Embryonic facial prominence (tissue), 1 donor: ENCODE data around the gene RPS14.
A peak's percentile ranks its signal among the peaks of the same experiment; 100 is the strongest.

Experiments
- DNase-seq: peaks from one replicate; pipeline ENCODE4 v3.0.0-alpha.2; 2016; ENCODE audit errors: extremely low spot score

RPS14 gene

GRCh38 chr5:150449517-150450339 is at the start of gene RPS14:
Gene RPS14, minus strand, starts transcription at chr5:150449739. Its CDS starts 2,006 bp downstream, at chr5:150447733.
- peak; percentile 92 for DNase-seq

- no peak for DNase-seq
Measured at GRCh38 chr5:150498971-150499370, 49.4 kb upstream of the RPS14 start.

GRCh38 chr5:150498501-150498900 is 49.0 kb upstream of the RPS14 start:
- no peak for DNase-seq

GRCh38 chr5:150497989-150498317 is 48.4 kb upstream of the RPS14 start:
- no peak for DNase-seq

GRCh38 chr5:150497274-150497988 is 47.9 kb upstream of the RPS14 start:
- DNase-seq, result no peak

GRCh38 chr5:150496534-150496933 is 47.0 kb upstream of the RPS14 start:
- DNase-seq, result no peak

GRCh38 chr5:150496098-150496497 is 46.6 kb upstream of the RPS14 start:
- no peak for DNase-seq

GRCh38 chr5:150492621-150493020 is 43.1 kb upstream of the RPS14 start:
- DNase-seq, result no peak

- DNase-seq, result no peak
Measured at GRCh38 chr5:150491876-150492275, 42.3 kb upstream of the RPS14 start.

- DNase-seq, result no peak
Measured at GRCh38 chr5:150490754-150491153, 41.2 kb upstream of the RPS14 start.

- no peak for DNase-seq
Measured at GRCh38 chr5:150490296-150490669, 40.7 kb upstream of the RPS14 start.

GRCh38 chr5:150489360-150490295 is 40.1 kb upstream of the RPS14 start:
- no peak for DNase-seq

- no peak for DNase-seq
Measured at GRCh38 chr5:150488519-150489359, 39.2 kb upstream of the RPS14 start.

- DNase-seq, result no peak
Measured at GRCh38 chr5:150487199-150488061, 37.9 kb upstream of the RPS14 start.

GRCh38 chr5:150486402-150487198 is 37.1 kb upstream of the RPS14 start:
- peak; percentile 68 for DNase-seq

GRCh38 chr5:150485693-150486401 is 36.3 kb upstream of the RPS14 start:
- DNase-seq, result no peak

- no peak for DNase-seq
Measured at GRCh38 chr5:150484964-150485692, 35.6 kb upstream of the RPS14 start.

GRCh38 chr5:150481972-150482406 is 32.5 kb upstream of the RPS14 start:
- DNase-seq, result no peak
